ENCODE results near the gene PRICKLE3. TPM values are rescaled to one million over a fixed set of nuclear protein-coding genes. Genes with fewer than 3 reads are reported as not detected.

PRICKLE3 gene
- total and polyA plus RNA-seq, 2 donors from 2014 or later = 3.4 to 11.6 TPM

DNA sequence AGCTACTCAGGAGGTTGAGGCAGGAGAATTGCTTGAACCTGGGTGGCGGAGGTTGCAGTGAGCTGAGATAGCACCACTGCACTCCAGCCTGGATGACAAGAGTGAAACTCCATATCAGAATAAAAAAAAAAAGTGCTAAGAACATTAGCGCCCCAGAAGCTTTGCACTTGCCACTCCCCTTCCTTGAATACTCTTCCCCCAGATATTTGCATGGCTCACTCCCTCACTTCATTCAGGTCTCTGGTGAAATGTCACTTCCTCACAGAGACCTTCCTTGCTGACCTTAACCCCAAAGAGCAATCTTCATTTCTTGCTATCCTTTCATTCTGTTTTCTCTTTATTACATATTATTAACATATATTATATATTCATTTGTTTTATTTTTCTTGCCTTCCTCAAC, 35.7 kb upstream of the PRICKLE3 start:
- DNase-seq = no peak
- no peak for FAIRE-seq
- Histone ChIP-seq H3K27me3 (ENCODE audit: control insufficient read depth, insufficient read depth, low read length) (no peaks in the 10 kb centered on the region), H3K9me3 (ENCODE audit: control insufficient read depth in 2 of 3, insufficient read depth in 1 of 3, low read length in 3 of 3) (no peaks in the 10 kb centered on the region), H3K9ac (ENCODE audit: low read length in 3 of 3) (no peak overlapping the region), H3K36me3 (ENCODE audit: control insufficient read depth in 2 of 3, insufficient read depth in 3 of 3, low read length in 3 of 3) (no peaks in the 10 kb centered on the region), H3K4me3 (ENCODE audit: low read length in 3 of 3) (no peak overlapping the region), H3K4me1 (ENCODE audit: control insufficient read depth in 2 of 3, insufficient read depth in 2 of 3, low read depth in 1 of 3, low read length in 3 of 3) (no peaks in the 10 kb centered on the region), H3K27ac (ENCODE audit: low read depth in 2 of 2, low read length in 2 of 2) (no peak overlapping the region)
- intact Hi-C loops (cut with DNase I) = no loop called here
- TF ChIP-seq, protein P1, sequence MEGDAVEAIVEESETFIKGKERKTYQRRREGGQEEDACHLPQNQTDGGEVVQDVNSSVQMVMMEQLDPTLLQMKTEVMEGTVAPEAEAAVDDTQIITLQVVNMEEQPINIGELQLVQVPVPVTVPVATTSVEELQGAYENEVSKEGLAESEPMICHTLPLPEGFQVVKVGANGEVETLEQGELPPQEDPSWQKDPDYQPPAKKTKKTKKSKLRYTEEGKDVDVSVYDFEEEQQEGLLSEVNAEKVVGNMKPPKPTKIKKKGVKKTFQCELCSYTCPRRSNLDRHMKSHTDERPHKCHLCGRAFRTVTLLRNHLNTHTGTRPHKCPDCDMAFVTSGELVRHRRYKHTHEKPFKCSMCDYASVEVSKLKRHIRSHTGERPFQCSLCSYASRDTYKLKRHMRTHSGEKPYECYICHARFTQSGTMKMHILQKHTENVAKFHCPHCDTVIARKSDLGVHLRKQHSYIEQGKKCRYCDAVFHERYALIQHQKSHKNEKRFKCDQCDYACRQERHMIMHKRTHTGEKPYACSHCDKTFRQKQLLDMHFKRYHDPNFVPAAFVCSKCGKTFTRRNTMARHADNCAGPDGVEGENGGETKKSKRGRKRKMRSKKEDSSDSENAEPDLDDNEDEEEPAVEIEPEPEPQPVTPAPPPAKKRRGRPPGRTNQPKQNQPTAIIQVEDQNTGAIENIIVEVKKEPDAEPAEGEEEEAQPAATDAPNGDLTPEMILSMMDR (IDR thresholded peaks at IDR 0.05; ENCODE audit: borderline replicate concordance, extremely low read depth, insufficient read depth) = no peak

DNA sequence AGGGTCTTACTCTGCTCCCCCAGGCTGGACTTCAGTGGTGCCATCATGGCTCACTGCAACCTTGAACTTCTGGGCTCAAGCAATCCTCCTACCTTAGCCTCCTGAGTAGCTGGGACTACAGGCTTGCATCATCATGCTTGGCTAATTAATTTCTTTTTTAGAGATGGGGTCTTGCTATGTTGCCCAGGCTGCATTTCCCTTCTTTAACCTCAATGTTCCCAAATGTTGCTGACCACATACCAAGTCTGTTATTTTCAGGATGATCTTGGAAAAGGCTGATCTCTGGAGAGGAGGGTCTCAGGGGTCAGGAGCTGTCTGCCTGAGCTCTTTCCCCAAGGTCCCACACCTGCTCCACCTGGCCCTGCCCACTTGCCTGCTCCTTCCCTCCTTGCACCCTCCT, 33.9 kb upstream of the PRICKLE3 start:
- Histone ChIP-seq H3K4me3 (ENCODE audit: low read length in 3 of 3) (no peak overlapping the region), H3K27ac (ENCODE audit: low read depth in 2 of 2, low read length in 2 of 2) (no peak overlapping the region), H3K36me3 (ENCODE audit: control insufficient read depth in 2 of 3, insufficient read depth in 3 of 3, low read length in 3 of 3) (no peaks in the 10 kb centered on the region), H3K27me3 (ENCODE audit: control insufficient read depth, insufficient read depth, low read length) (no peaks in the 10 kb centered on the region), H3K4me1 (ENCODE audit: control insufficient read depth in 2 of 3, insufficient read depth in 2 of 3, low read depth in 1 of 3, low read length in 3 of 3) (no peaks in the 10 kb centered on the region), H3K9me3 (ENCODE audit: control insufficient read depth in 2 of 3, insufficient read depth in 1 of 3, low read length in 3 of 3) (no peaks in the 10 kb centered on the region), H3K9ac (ENCODE audit: low read length in 3 of 3) (no peak overlapping the region)
- intact Hi-C loops (cut with DNase I) = no loop called here
- TF ChIP-seq, protein P1 (IDR thresholded peaks at IDR 0.05; ENCODE audit: borderline replicate concordance, extremely low read depth, insufficient read depth) = no peak
- no peak for DNase-seq
- FAIRE-seq = no peak

DNA sequence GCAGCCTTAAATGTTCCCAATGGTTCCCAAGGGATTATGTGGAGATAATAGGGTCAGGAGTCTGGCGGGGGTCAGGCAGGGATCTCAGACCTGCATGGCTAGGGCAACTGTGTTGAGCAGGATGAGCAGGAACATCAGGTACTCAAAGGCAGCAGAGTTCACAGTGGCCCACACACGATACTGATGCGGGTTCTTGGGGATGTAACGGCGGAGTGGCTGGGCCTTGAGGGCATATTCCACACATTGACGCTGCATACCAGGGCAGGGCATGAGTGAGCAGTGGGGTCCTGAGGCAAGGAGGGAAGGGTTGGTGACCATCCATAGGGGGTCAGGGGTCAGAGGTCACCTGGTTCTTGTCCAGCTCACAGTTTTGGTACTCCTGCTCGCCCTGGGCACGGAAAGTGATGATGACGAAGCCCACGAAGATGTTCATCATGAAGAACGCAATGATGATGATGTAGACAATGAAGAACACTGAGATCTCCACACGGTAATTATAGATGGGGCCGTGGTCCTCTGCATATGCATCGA, 28.9 kb upstream of the PRICKLE3 start:
- no peak for DNase-seq
- H3K27ac ChIP-seq (ENCODE audit: low read depth in 2 of 2, low read length in 2 of 2) = no peak overlapping the region
- no peak for FAIRE-seq
- H3K9ac ChIP-seq (ENCODE audit: low read length in 3 of 3) = no peak overlapping the region
- H3K27me3 ChIP-seq (ENCODE audit: control insufficient read depth, insufficient read depth, low read length) = no peaks in the 10 kb centered on the region
- TF ChIP-seq, protein P1 (IDR thresholded peaks at IDR 0.05; ENCODE audit: borderline replicate concordance, extremely low read depth, insufficient read depth) = no peak
- no peaks in the 10 kb centered on the region for H3K4me1 ChIP-seq (ENCODE audit: control insufficient read depth in 2 of 3, insufficient read depth in 2 of 3, low read depth in 1 of 3, low read length in 3 of 3)
- intact Hi-C loops (cut with DNase I) = no loop called here
- no peak overlapping the region for H3K4me3 ChIP-seq (ENCODE audit: low read length in 3 of 3)
- no peaks in the 10 kb centered on the region for H3K9me3 ChIP-seq (ENCODE audit: control insufficient read depth in 2 of 3, insufficient read depth in 1 of 3, low read length in 3 of 3)
- no peaks in the 10 kb centered on the region for H3K36me3 ChIP-seq (ENCODE audit: control insufficient read depth in 2 of 3, insufficient read depth in 3 of 3, low read length in 3 of 3)

DNA sequence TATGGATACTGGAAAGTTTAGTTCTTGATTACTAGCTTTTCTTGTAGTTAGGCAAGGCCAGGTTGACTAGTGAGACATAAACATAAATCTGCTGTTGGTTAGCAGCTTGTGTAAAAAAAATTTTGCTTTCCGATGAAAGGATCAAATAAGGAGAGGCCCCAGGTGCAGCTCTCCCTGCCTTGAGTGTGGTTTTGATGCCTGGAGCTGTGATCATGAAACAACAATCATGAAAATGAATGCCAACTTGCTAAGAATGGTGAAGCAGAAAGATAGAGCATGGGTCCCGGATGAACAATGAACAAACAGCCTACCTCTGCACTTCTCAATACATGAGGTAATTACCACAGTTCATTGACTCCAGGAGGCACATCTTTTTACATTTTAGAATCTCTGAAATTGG, 28.2 kb upstream of the PRICKLE3 start:
- Histone ChIP-seq H3K4me3 (ENCODE audit: low read length in 3 of 3) (no peak overlapping the region), H3K27me3 (ENCODE audit: control insufficient read depth, insufficient read depth, low read length) (no peaks in the 10 kb centered on the region), H3K9me3 (ENCODE audit: control insufficient read depth in 2 of 3, insufficient read depth in 1 of 3, low read length in 3 of 3) (no peaks in the 10 kb centered on the region), H3K27ac (ENCODE audit: low read depth in 2 of 2, low read length in 2 of 2) (no peak overlapping the region), H3K36me3 (ENCODE audit: control insufficient read depth in 2 of 3, insufficient read depth in 3 of 3, low read length in 3 of 3) (no peaks in the 10 kb centered on the region), H3K9ac (ENCODE audit: low read length in 3 of 3) (no peak overlapping the region), H3K4me1 (ENCODE audit: control insufficient read depth in 2 of 3, insufficient read depth in 2 of 3, low read depth in 1 of 3, low read length in 3 of 3) (no peaks in the 10 kb centered on the region)
- intact Hi-C loops (cut with DNase I) = no loop called here
- FAIRE-seq = no peak
- DNase-seq = no peak
- TF ChIP-seq, protein P1 (IDR thresholded peaks at IDR 0.05; ENCODE audit: borderline replicate concordance, extremely low read depth, insufficient read depth) = no peak
